IPS-18a (cell line): ENCODE results near the gene SHOC1.
"Not testable (repeated sequence)": the region's sequence is repeated elsewhere in the genome, so short reads cannot be mapped to it uniquely, and the experiment has no call there.

Experiments
- H3K27ac ChIP-seq: one replicate; pipeline ENCODE4 v1.5.1; 2013; ENCODE audit warnings: low read length
- H3K27me3 ChIP-seq: one replicate; pipeline ENCODE4 v1.6.1; 2013; ENCODE audit warnings: mild to moderate bottlenecking, low read length; ENCODE audit not compliant: control insufficient read depth, insufficient read depth
- H3K36me3 ChIP-seq: one replicate; pipeline ENCODE4 v1.6.1; 2013; ENCODE audit warnings: low read depth, low read length; ENCODE audit not compliant: control insufficient read depth
- H3K4me1 ChIP-seq: one replicate; pipeline ENCODE4 v1.6.1; 2013; ENCODE audit warnings: low read depth, low read length; ENCODE audit not compliant: control insufficient read depth
- H3K4me3 ChIP-seq: one replicate; pipeline ENCODE4 v1.5.1; 2013; ENCODE audit warnings: low read length
- H3K9ac ChIP-seq: one replicate; pipeline ENCODE4 v1.6.1; 2013; ENCODE audit warnings: mild to moderate bottlenecking, low read length, moderate library complexity
- H3K9me3 ChIP-seq: one replicate; pipeline ENCODE4 v1.6.1; 2013; ENCODE audit warnings: low read depth, low read length; ENCODE audit not compliant: control insufficient read depth

The SHOC1 gene

GRCh38 chr9:111825468-111826145, 30.9 kb upstream of the SHOC1 start:
- H3K4me3 ChIP-seq: no peak overlapping the region
- no peak overlapping the region for H3K27ac ChIP-seq
- no peaks in the 10 kb centered on the region for H3K4me1 ChIP-seq
- no peaks in the 10 kb centered on the region for H3K27me3 ChIP-seq
- no peak overlapping the region for H3K9ac ChIP-seq
- no peaks in the 10 kb centered on the region for H3K9me3 ChIP-seq
- no peaks in the 10 kb centered on the region for H3K36me3 ChIP-seq

DNA sequence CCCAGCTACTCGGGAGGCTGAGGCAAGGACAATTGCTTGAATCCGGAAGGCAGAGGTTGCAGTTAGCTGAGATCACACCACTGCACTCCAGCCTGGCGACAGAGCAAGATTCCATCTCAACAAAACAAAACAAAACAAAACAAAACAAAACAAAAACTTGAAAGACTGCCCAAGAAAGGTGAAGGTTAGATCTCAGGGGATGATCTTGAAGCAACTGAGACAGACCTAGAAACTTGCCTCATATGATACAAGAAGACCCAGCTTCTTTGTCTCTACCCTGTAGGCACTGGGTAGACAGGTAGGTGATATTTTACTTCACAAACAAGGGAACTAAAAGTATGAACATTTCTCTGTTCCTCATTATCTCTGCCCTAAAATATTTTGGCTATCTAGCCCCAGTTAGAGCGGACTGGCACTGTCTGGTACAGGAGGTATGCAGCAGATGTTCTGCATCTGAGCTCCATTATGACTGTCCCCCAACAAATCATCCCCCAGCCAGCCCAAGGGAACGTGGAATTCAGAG, 26.3 kb upstream of the SHOC1 start:
- Histone ChIP-seq H3K9me3 (no peaks in the 10 kb centered on the region), H3K4me1 (no peaks in the 10 kb centered on the region), H3K36me3 (no peaks in the 10 kb centered on the region), H3K4me3 (no peak overlapping the region), H3K27me3 (no peaks in the 10 kb centered on the region), H3K27ac (no peak overlapping the region), H3K9ac (no peak overlapping the region)

DNA sequence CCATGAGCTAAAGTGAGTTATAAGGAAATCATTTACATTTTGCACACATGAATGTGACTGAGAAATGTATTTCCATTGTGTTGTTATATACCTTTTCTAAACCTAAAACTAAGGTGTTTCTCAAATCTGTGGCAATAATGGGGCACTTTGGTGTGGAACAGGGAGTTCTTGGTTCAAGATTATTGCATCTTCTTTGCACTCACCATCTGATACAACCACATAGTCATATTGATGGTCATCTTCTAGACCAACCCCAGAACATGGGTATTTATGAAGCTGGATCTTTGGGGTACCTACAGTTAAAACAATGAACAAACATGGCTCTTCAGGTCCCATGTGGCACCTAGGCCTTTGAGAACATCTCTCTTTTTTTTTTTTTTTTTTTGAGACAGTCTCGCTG, 24.6 kb upstream of the SHOC1 start:
- Histone ChIP-seq H3K27ac (no peak overlapping the region), H3K4me1 (no peaks in the 10 kb centered on the region), H3K4me3 (no peak overlapping the region), H3K9me3 (no peaks in the 10 kb centered on the region), H3K36me3 (no peaks in the 10 kb centered on the region), H3K27me3 (no peaks in the 10 kb centered on the region), H3K9ac (no peak overlapping the region)

DNA sequence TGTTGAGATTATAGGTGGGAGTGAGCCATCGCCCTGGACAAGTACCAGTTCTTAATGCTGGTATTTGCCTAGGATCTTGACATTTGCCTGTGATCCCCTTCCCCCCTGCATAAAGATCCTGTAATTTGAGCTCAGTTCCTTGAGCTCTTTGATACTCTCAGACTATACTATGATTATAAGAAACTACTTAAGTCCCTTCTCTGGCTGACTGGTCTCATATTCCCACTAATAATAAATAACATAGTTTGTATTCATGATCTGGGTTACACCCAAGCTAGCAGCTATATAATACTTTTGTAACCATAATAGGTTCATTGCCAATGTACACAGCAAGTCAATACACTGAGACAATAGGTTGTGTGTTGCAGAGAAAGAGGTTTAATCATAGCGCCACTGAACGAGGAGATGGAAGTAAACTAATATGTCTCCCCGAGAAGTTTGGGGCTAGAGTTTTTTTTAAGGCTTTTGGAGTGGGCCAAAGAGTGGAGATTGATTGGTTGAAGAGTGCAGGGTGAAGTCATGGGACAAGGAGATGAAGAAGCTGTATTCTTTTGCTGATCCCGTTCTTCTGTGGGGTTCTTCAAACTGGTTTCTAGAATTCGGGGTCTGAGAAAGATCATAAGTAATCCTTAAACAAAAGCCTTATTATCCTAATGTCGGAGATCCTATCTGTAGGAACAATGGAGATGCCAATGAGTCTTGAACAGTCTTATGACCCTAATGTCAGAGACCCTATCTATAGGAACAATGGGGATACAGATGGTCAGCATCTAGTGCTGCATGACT, 20.7 kb upstream of the SHOC1 start:
- Histone ChIP-seq H3K27me3 (no peaks in the 10 kb centered on the region), H3K27ac (no peak overlapping the region), H3K4me3 (no peak overlapping the region), H3K4me1 (no peaks in the 10 kb centered on the region), H3K9ac (no peak overlapping the region), H3K36me3 (no peaks in the 10 kb centered on the region), H3K9me3 (no peaks in the 10 kb centered on the region)

DNA sequence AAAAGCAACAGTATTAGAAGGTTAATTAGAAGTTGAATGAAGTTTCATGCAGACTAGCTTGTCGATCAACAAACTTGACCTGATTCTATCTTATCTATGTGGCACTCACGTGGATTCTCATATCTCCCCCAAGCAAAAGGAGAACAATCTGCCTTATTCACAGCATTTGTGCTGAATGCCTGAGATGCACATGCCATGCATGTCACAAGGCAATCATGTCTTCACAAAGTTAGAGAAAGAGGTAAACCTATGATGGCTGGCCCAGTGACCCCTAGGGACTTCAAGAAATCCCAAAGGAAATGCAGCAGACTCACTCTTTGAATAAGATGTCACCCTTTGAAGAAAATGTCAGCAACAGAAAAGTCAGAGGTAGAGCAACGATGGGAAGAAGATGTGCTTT, 17.6 kb upstream of the SHOC1 start:
- H3K9me3 ChIP-seq: no peaks in the 10 kb centered on the region
- no peak overlapping the region for H3K27ac ChIP-seq
- H3K9ac ChIP-seq: no peak overlapping the region
- no peaks in the 10 kb centered on the region for H3K36me3 ChIP-seq
- no peaks in the 10 kb centered on the region for H3K4me1 ChIP-seq
- no peak overlapping the region for H3K4me3 ChIP-seq
- H3K27me3 ChIP-seq: no peaks in the 10 kb centered on the region

- H3K36me3 ChIP-seq: no peaks in the 10 kb centered on the region
- no peak overlapping the region for H3K27ac ChIP-seq
- H3K9me3 ChIP-seq: no peaks in the 10 kb centered on the region
- H3K4me3 ChIP-seq: no peak overlapping the region
- no peak overlapping the region for H3K9ac ChIP-seq
- H3K4me1 ChIP-seq: no peaks in the 10 kb centered on the region
- H3K27me3 ChIP-seq: no peaks in the 10 kb centered on the region
Measured at GRCh38 chr9:111810908-111811307, 16.2 kb upstream of the SHOC1 start.

DNA sequence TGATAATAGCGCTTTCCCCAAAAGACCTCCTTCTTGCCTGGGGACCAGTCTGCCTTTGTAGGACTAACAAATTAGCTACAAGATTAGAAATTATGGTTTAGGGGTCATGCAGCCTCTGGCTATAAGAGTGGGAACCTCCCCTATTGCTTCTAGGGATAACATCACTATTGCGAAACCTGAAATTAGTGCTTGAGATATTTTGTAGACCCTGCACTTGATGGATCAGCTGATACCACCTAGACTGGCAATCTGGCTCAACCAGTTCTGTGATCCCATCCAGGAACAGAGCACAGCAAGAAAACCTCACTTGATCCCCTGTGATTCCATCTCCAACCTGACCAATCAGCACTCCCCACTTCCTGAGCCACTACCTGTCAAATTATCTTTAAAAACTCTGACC, 15.7 kb upstream of the SHOC1 start:
- not testable (repeated sequence) for H3K36me3 ChIP-seq, H3K9me3 ChIP-seq, H3K4me3 ChIP-seq, H3K4me1 ChIP-seq, H3K27ac ChIP-seq, H3K9ac ChIP-seq, H3K27me3 ChIP-seq

GRCh38 chr9:111807197-111807596, 12.5 kb upstream of the SHOC1 start:
- H3K4me3 ChIP-seq: no peak overlapping the region
- H3K4me1 ChIP-seq: no peaks in the 10 kb centered on the region
- no peak overlapping the region for H3K9ac ChIP-seq
- H3K27me3 ChIP-seq: no peaks in the 10 kb centered on the region
- no peak overlapping the region for H3K27ac ChIP-seq
- H3K9me3 ChIP-seq: no peaks in the 10 kb centered on the region
- H3K36me3 ChIP-seq: no peaks in the 10 kb centered on the region

- no peaks in the 10 kb centered on the region for H3K36me3 ChIP-seq
- H3K27ac ChIP-seq: no peak overlapping the region
- no peaks in the 10 kb centered on the region for H3K27me3 ChIP-seq
- no peak overlapping the region for H3K4me3 ChIP-seq
- H3K9me3 ChIP-seq: no peaks in the 10 kb centered on the region
- no peak overlapping the region for H3K9ac ChIP-seq
- H3K4me1 ChIP-seq: no peaks in the 10 kb centered on the region
Measured at GRCh38 chr9:111806259-111806658, 11.5 kb upstream of the SHOC1 start.

DNA sequence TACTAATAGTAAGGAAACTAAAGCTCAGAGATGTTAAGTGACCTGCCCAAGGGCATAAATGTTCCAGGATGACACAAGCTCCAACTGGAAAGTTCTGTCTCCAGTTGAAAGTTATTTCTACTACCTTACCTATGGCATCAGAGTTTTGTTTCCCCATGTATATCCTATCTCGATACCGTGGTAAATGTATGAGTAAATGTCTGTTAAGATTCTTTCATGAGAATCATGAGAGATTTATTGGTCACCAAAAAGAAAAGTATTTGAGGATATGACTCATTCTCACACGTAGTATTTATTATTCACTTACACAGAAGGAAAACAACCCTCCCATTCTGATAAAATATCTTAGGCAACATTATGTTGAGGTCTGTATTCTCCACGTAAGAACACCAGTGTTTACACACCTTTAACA, 11.1 kb upstream of the SHOC1 start:
- H3K27me3 ChIP-seq: no peaks in the 10 kb centered on the region
- no peak overlapping the region for H3K4me3 ChIP-seq
- H3K27ac ChIP-seq: no peak overlapping the region
- H3K9me3 ChIP-seq: no peaks in the 10 kb centered on the region
- no peaks in the 10 kb centered on the region for H3K4me1 ChIP-seq
- no peak overlapping the region for H3K9ac ChIP-seq
- no peaks in the 10 kb centered on the region for H3K36me3 ChIP-seq

GRCh38 chr9:111805262-111805661, 10.5 kb upstream of the SHOC1 start:
- Histone ChIP-seq H3K9ac (no peak overlapping the region), H3K27ac (no peak overlapping the region), H3K9me3 (no peaks in the 10 kb centered on the region), H3K4me3 (no peak overlapping the region), H3K36me3 (no peaks in the 10 kb centered on the region), H3K27me3 (no peaks in the 10 kb centered on the region), H3K4me1 (no peaks in the 10 kb centered on the region)

GRCh38 chr9:111804636-111805035, 9.9 kb upstream of the SHOC1 start:
- Histone ChIP-seq H3K4me3 (no peak overlapping the region), H3K36me3 (no peaks in the 10 kb centered on the region), H3K27me3 (no peaks in the 10 kb centered on the region), H3K9me3 (no peaks in the 10 kb centered on the region), H3K4me1 (no peaks in the 10 kb centered on the region), H3K27ac (no peak overlapping the region), H3K9ac (no peak overlapping the region)
